Smooth muscle cell (in vitro differentiated cells): ENCODE measurements around the gene NOS3. TPM values are rescaled to one million over a fixed set of nuclear protein-coding genes. Genes with fewer than 3 reads are reported as not detected.

Experiments used
- DNase-seq: peaks from one replicate; lab custom pipeline; 2025; ENCODE audit not compliant: unreplicated experiment; lab: John Stamatoyannopoulos, UW
- H2AFZ ChIP-seq: fragments of 200-600 bp; sonication (generic); 2 replicates; pipeline ENCODE4 v1.6.0; 2016; ENCODE audit warnings: antibody characterized with exemption, low read depth, mild to moderate bottlenecking
- H3F3A ChIP-seq: fragments of 200-600 bp; sonication (generic); 2 replicates; pipeline ENCODE4 v1.6.0; 2017; ENCODE audit warnings: antibody characterized with exemption, low read depth
- H3K27ac ChIP-seq: fragments of 200-600 bp; sonication (generic); 2 replicates; pipeline ENCODE4 v1.5.1; 2016; ENCODE audit warnings: low read depth, mild to moderate bottlenecking
- H3K27me3 ChIP-seq: fragments of 200-600 bp; sonication (generic); 2 replicates; pipeline ENCODE4 v1.6.1; 2016; ENCODE audit warnings: low read depth, mild to moderate bottlenecking
- H3K36me3 ChIP-seq: fragments of 200-600 bp; sonication (generic); 2 replicates; pipeline ENCODE4 v1.5.1; 2016; ENCODE audit warnings: low read depth
- H3K4me1 ChIP-seq: fragments of 200-600 bp; sonication (generic); 2 replicates; pipeline ENCODE4 v1.5.1; 2016; ENCODE audit warnings: low read depth
- H3K4me2 ChIP-seq: fragments of 200-600 bp; sonication (generic); 2 replicates; pipeline ENCODE4 v1.6.0; 2016; ENCODE audit warnings: mild to moderate bottlenecking
- H3K4me3 ChIP-seq: fragments of 200-600 bp; sonication (generic); 2 replicates; pipeline ENCODE4 v1.5.1; 2016; ENCODE audit warnings: mild to moderate bottlenecking
- H3K79me2 ChIP-seq: fragments of 200-600 bp; sonication (generic); 2 replicates; pipeline ENCODE4 v1.6.0; 2016; ENCODE audit warnings: low read depth, mild to moderate bottlenecking
- H3K9ac ChIP-seq: fragments of 200-600 bp; sonication (generic); 2 replicates; pipeline ENCODE4 v1.6.0; 2016; ENCODE audit warnings: low read depth
- H3K9me3 ChIP-seq: fragments of 200-600 bp; sonication (generic); replicated peaks from 2 replicates; pipeline ENCODE4 v1.5.1; 2016; ENCODE audit warnings: low read depth
- H4K20me1 ChIP-seq: fragments of 200-600 bp; sonication (generic); 2 replicates; pipeline ENCODE4 v1.6.0; 2016; ENCODE audit warnings: low read depth
- CTCF ChIP-seq: fragments of 200-600 bp; sonication (generic); IDR thresholded peaks from 2 replicates; pipeline ENCODE4 v1.5.1; 2017; ENCODE audit warnings: borderline replicate concordance, mild to moderate bottlenecking, antibody characterized with exemption; ENCODE audit not compliant: insufficient read depth, poor library complexity, severe bottlenecking
- WGBS: methylation state at CpG from one replicate; pipeline ENCODE4 v1.1.7; 2016; ENCODE audit warnings: low lambda C conversion rate; 5-methylcytosine and 5-hydroxymethylcytosine counted together
- polyA plus RNA-seq: library from polyadenylated mRNA; unstranded; fragments of >200 nt; fragmentation: Nextera tagmentation; extraction: Ambion mirVana; gene quantifications from 2 replicates; pipeline ENCODE4 v1.2.1, GENCODE V29; 2016
- total RNA-seq: library from RNA; depleted of rRNA; stranded (reverse); fragments of >200 nt; gene quantifications from 2 replicates; pipeline ENCODE4 v1.2.3, GENCODE V29; 2014

NOS3 gene
- total and polyA plus RNA-seq, 2 experiments from 2014 or later, result 3.4 to 11.7 TPM

- no peaks in the 10 kb centered on the region for H4K20me1 ChIP-seq
- peaks cover 5% of the 10 kb centered on the region for H3F3A ChIP-seq
- H3K27me3 ChIP-seq, result peaks cover 6% of the 10 kb centered on the region
- no peaks in the 10 kb centered on the region for H3K9me3 ChIP-seq
- H3K9ac ChIP-seq, result no peak overlapping the region
- no peak overlapping the region for H3K27ac ChIP-seq
- H3K4me3 ChIP-seq, result no peak overlapping the region
- no peaks in the 10 kb centered on the region for H3K4me1 ChIP-seq
- peak; percentile 61 for TF ChIP-seq CTCF
- no peaks in the 10 kb centered on the region for H3K79me2 ChIP-seq
- H3K36me3 ChIP-seq, result no peaks in the 10 kb centered on the region
- WGBS, result 25% methylated on average over 16 of the region's 16 CpGs
- H2AFZ ChIP-seq, result no peak overlapping the region
- DNase-seq, result no peak
- no peak overlapping the region for H3K4me2 ChIP-seq
Observed at GRCh38 chr7:150986099-150986512, 4.7 kb upstream of the NOS3 start.

- Histone ChIP-seq H3K4me3 (no peak overlapping the region), H3K9ac (no peak overlapping the region), H2AFZ (no peak overlapping the region), H3F3A (peaks cover 5% of the 10 kb centered on the region), H4K20me1 (no peaks in the 10 kb centered on the region), H3K27ac (no peak overlapping the region), H3K36me3 (no peaks in the 10 kb centered on the region), H3K4me1 (no peaks in the 10 kb centered on the region), H3K27me3 (peaks cover 1% of the 10 kb centered on the region), H3K79me2 (no peaks in the 10 kb centered on the region), H3K9me3 (no peaks in the 10 kb centered on the region), H3K4me2 (no peak overlapping the region)
- no peak for TF ChIP-seq CTCF
- WGBS, result 77% methylated on average over 5 of the region's 5 CpGs
- no peak for DNase-seq
Observed at GRCh38 chr7:150986556-150986955, 4.3 kb upstream of the NOS3 start.

- Histone ChIP-seq H2AFZ (peak overlapping the region; percentile 39), H3K9me3 (no peaks in the 10 kb centered on the region), H3K4me3 (peak overlapping the region; percentile 25), H3K79me2 (no peaks in the 10 kb centered on the region), H3K36me3 (no peaks in the 10 kb centered on the region), H3F3A (peaks cover 5% of the 10 kb centered on the region), H3K9ac (no peak overlapping the region), H3K27me3 (no peaks in the 10 kb centered on the region), H3K4me2 (peak overlapping the region; percentile 79), H3K27ac (no peak overlapping the region), H3K4me1 (peaks cover under 1% of the 10 kb centered on the region), H4K20me1 (no peaks in the 10 kb centered on the region)
- peak; percentile 78 for DNase-seq
- peak; percentile 96 for TF ChIP-seq CTCF
- 36% methylated on average over 23 of the region's 31 CpGs for WGBS
Observed at GRCh38 chr7:150988230-150989226, 2.3 kb upstream of the NOS3 start.

- 53% methylated on average over 7 of the region's 7 CpGs for WGBS
- H3F3A ChIP-seq, result peaks cover 5% of the 10 kb centered on the region
- H3K27ac ChIP-seq, result no peak overlapping the region
- no peak overlapping the region for H3K4me3 ChIP-seq
- no peak for TF ChIP-seq CTCF
- peaks cover 6% of the 10 kb centered on the region for H3K4me1 ChIP-seq
- no peaks in the 10 kb centered on the region for H3K36me3 ChIP-seq
- no peaks in the 10 kb centered on the region for H3K79me2 ChIP-seq
- no peaks in the 10 kb centered on the region for H3K9me3 ChIP-seq
- no peak for DNase-seq
- no peaks in the 10 kb centered on the region for H3K27me3 ChIP-seq
- H4K20me1 ChIP-seq, result no peaks in the 10 kb centered on the region
- no peak overlapping the region for H3K9ac ChIP-seq
- no peak overlapping the region for H2AFZ ChIP-seq
- H3K4me2 ChIP-seq, result no peak overlapping the region
Observed at GRCh38 chr7:150989456-150989855, 1.4 kb upstream of the NOS3 start.
